GM21825 (cell line): ENCODE measurements around the gene ANAPC4.

Source experiments
- ATAC-seq: cut with Tn5 transposase; IDR thresholded peaks from one replicate; pipeline ENCODE4 v1.9.1; 2021; ENCODE audit warnings: mild to moderate bottlenecking, moderate library complexity; ENCODE audit not compliant: unreplicated experiment

The ANAPC4 gene

GRCh38 chr4:25377572-25378436, 741 bp downstream of the ANAPC4 start:
- ATAC-seq = no peak

GRCh38 chr4:25378437-25378743, 1.3 kb downstream of the ANAPC4 start:
- no peak for ATAC-seq

- no peak for ATAC-seq
These were observed 2.5 kb downstream of the ANAPC4 start for GRCh38 chr4:25379591-25379990.

- no peak for ATAC-seq
These were observed 6.6 kb downstream of the ANAPC4 start for GRCh38 chr4:25383647-25384046.

- no peak for ATAC-seq
These were observed 9.9 kb downstream of the ANAPC4 start for GRCh38 chr4:25386926-25387325.

GRCh38 chr4:25397305-25397704, 20.2 kb downstream of the ANAPC4 start:
- no peak for ATAC-seq

GRCh38 chr4:25399510-25399909, 22.4 kb downstream of the ANAPC4 start:
- ATAC-seq = no peak

- no peak for ATAC-seq
These were observed 24.0 kb downstream of the ANAPC4 start for GRCh38 chr4:25401066-25401465.

GRCh38 chr4:25402521-25402920, 25.5 kb downstream of the ANAPC4 start:
- ATAC-seq = no peak

- no peak for ATAC-seq
These were observed 26.6 kb downstream of the ANAPC4 start for GRCh38 chr4:25403699-25404098.

- ATAC-seq = no peak
These were observed 28.4 kb downstream of the ANAPC4 start for GRCh38 chr4:25405453-25405852.

- ATAC-seq = no peak
These were observed 29.1 kb downstream of the ANAPC4 start for GRCh38 chr4:25406081-25406692.

GRCh38 chr4:25410820-25411529, 33.9 kb downstream of the ANAPC4 start:
- no peak for ATAC-seq

GRCh38 chr4:25413261-25413660, 36.2 kb downstream of the ANAPC4 start:
- no peak for ATAC-seq

- no peak for ATAC-seq
These were observed 40.0 kb downstream of the ANAPC4 start for GRCh38 chr4:25417014-25417413.

GRCh38 chr4:25420931-25421330, 43.9 kb downstream of the ANAPC4 start:
- ATAC-seq = no peak

GRCh38 chr4:25421816-25422525, 44.9 kb downstream of the ANAPC4 start:
- no peak for ATAC-seq

GRCh38 chr4:25423548-25423947, 46.5 kb downstream of the ANAPC4 start:
- ATAC-seq = no peak

- no peak for ATAC-seq
These were observed 47.6 kb downstream of the ANAPC4 start for GRCh38 chr4:25424539-25425228.

GRCh38 chr4:25425361-25425760, 48.3 kb downstream of the ANAPC4 start:
- no peak for ATAC-seq

GRCh38 chr4:25427871-25428270, 50.8 kb downstream of the ANAPC4 start:
- no peak for ATAC-seq
